Heart left ventricle (tissue), 16 donors: ENCODE measurements around the gene INPP4B. TPM values are rescaled to one million over a fixed set of nuclear protein-coding genes. Genes with fewer than 3 reads are reported as not detected.

Experiments used
- ATAC-seq, 4 donors: fragments of 200-7000 bp; cut with Tn5 transposase; one replicate each; pipeline ENCODE4 v1.9.1; 2020 to 2022; ENCODE audit warnings: moderate library complexity in 4 of 4, mild to moderate bottlenecking in 3 of 4, moderate number of reproducible peaks in 1 of 4
- DNase-seq, 5 donors: peaks; one replicate each; pipeline ENCODE4 v3.0.0-alpha.2; 2020
- H3K27ac ChIP-seq, 12 donors: fragments of 200-600 bp; sonication (generic) in 4 of 12; one replicate each; pipeline versions ENCODE4 v1.5.0 to v1.8.0; 2016 to 2022; ENCODE audit warnings: mild to moderate bottlenecking in 2 of 12
- H3K27me3 ChIP-seq, 9 donors: fragments of 200-600 bp; sonication (generic) in 2 of 9; one replicate each; pipeline versions ENCODE4 v1.5.1 to v1.8.0; 2016 to 2022; ENCODE audit warnings: mild to moderate bottlenecking in 3 of 9
- H3K36me3 ChIP-seq, 9 donors: fragments of 200-600 bp; sonication (generic) in 2 of 9; one replicate each; pipeline versions ENCODE4 v1.5.0 to v1.8.0; 2018 to 2022; ENCODE audit warnings: mild to moderate bottlenecking in 2 of 9
- H3K4me1 ChIP-seq, 12 donors: fragments of 200-600 bp; sonication (generic) in 4 of 12; one replicate each; pipeline versions ENCODE4 v1.5.0 to v1.8.0; 2016 to 2022; ENCODE audit warnings: mild to moderate bottlenecking in 3 of 12
- H3K4me3 ChIP-seq, 12 donors: fragments of 200-600 bp; sonication (generic) in 4 of 12; one replicate each; pipeline versions ENCODE4 v1.5.0 to v1.8.0; 2017 to 2022; ENCODE audit warnings: mild to moderate bottlenecking in 9 of 12, moderate library complexity in 4 of 12
- H3K9me3 ChIP-seq, 12 donors: fragments of 200-600 bp; sonication (generic) in 4 of 12; one replicate each; pipeline versions ENCODE4 v1.5.0 to v1.8.0; 2016 to 2022; ENCODE audit warnings: mild to moderate bottlenecking in 1 of 12
- POLR2A ChIP-seq, 2 donors: fragments of 450-650 bp; IDR thresholded peaks; one replicate each; pipeline ENCODE4 v1.6.1; 2017; ENCODE audit warnings: antibody characterized with exemption in 2 of 2, mild to moderate bottlenecking in 2 of 2, moderate library complexity in 2 of 2
- WGBS, 4 donors: extraction: QIAGEN DNeasy Blood & Tissue Kit in 2 of 4; methylation state at CpG; one replicate each; pipeline versions ENCODE4 v1.1.5 to v1.1.7; 2013 to 2018; 5-methylcytosine and 5-hydroxymethylcytosine counted together
- intact Hi-C, 10 donors: fragments of 100-400 bp; cut with DNase I; formaldehyde crosslinking; loops; one replicate each; pipeline versions ENCODE4 v1.11.1 to v1.14.2; 2022
- polyA plus RNA-seq, 2 donors: library from polyadenylated mRNA; stranded (reverse); fragments of 200-250 nt; gene quantifications; one replicate each; pipeline ENCODE4 v1.2.3, GENCODE V29; 2013
- total RNA-seq, 9 donors: library from RNA; depleted of rRNA in 2 of 9; stranded (reverse); fragments of >200 nt in 2 of 9; fragmentation: NEBNext Ultra II Directional in 3 of 9; extraction: Animal tissue kit (Norgen Biotek cat#: 25700) in 3 of 9; gene quantifications; one replicate each; pipeline versions ENCODE4 v1.1.0 to v1.2.4, GENCODE V29; 2016 to 2023
- TF ChIP-seq, protein P1 (sequence below), 12 donors: fragments of 200-600 bp; sonication (generic) in 4 of 12; IDR thresholded peaks; one replicate each; pipeline versions ENCODE4 v1.5.0 to v1.8.0; 2018 to 2022; ENCODE audit warnings: antibody characterized with exemption in 12 of 12, mild to moderate bottlenecking in 5 of 12
- donor health status: ischemic (EF 13 %, LVEDD 7.1; RV severe dilation, severe dysfunction).
- donor health status: healthy with polysubstance abuse.
- donor health status: DM: no; HTN: yes; CAD: no.
- donor health status: DM: no; HTN: no; CAD: no.
- donor health status: ischemic (EF 25% LVEDD 6.9; RV normal size, moderate dysfunction).
- donor health status: ischemic (EF 25% LVEDD 5.7; RV mildly dilated, moderate dysfunction).
- donor health status: healthy.
- donor health status: DM: yes; HTN: yes; CAD: no.
- donor health status: ischemic (EF 35%, LVEDD 5.7; RV mildly dilated, moderate dysfunction).
- donor health status: nonischemic (EF 11% LVEDD 7.7; RV severe dilation, severe dysfunction).
- donor health status: DM: yes; HTN: yes; CAD: no.
- donor health status: PGD.
- donor health status: ischemic (EF 29% LVEDD 5.4; RV normal size, mild dysfunction).
- donor health status: nonischemic (EF 23%, LVEDD 6.1; RV moderate dilation, normal function).

INPP4B gene
- total and polyA plus RNA-seq, 11 donors = 5.5 to 128 (median 39.1) TPM

DNA sequence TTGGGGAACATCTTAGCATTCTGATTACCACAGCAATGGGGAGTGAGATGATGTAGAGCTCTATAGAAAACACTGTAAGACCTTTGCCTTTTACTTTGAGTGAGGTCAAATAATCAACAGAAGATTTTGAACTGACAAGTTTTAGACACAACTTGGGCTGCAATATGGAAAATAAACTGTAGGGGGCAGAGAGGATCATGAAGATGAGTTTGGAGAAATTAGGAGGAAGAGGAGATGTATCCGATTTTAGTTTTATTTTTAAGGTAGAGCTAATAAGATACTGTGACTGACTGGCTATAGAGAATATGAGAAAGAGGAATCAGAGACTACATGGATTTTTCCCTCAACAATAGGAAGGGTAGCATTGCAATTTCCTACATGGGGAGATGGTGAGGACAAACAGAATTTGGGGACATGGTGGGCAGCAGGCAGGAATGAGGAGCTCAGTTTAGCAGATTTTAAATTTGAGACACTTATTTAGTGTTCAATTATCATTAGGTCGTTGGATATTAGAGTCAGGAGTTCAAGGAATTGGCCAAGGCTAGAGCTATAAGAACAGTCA lies 563.1 kb downstream of the INPP4B start:
- no peaks in the 10 kb centered on the region for H3K9me3 ChIP-seq

DNA sequence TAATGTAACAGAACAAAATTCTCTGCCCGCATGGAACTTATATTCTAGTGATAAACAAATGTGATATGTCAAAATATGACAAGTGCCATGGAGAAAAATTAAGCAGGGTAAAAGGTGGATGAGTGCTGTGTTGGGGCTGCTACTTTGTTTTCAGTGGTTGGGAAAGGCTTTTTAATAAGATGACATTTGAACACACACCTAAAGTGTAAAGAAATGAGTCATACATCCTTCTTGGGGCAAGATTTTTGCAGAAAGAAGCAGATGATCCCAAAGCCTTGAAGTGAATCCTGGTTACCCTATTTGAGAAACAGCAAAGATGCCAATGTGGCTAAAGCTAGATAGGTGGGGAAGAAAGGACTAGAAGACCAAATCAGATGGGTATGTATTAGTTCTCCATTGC lies 564.1 kb downstream of the INPP4B start:
- Histone ChIP-seq H3K27me3 (no peaks in the 10 kb centered on the region), H3K4me1 (peaks cover 0 to 5% (median 0%) of the 10 kb centered on the region in 12 donors), H3K4me3 (no peak overlapping the region), H3K27ac (no peak overlapping the region), H3K36me3 (no peaks in the 10 kb centered on the region), H3K9me3 (no peaks in the 10 kb centered on the region)
- intact Hi-C loops = loop anchor here in 4 of 10 donors (5.0 to 10.0 kb wide), 4 partner anchors 97 to 563 kb away; partner anchors contain the start of gene INPP4B (in 1 of the 4)
- TF ChIP-seq, protein P1, sequence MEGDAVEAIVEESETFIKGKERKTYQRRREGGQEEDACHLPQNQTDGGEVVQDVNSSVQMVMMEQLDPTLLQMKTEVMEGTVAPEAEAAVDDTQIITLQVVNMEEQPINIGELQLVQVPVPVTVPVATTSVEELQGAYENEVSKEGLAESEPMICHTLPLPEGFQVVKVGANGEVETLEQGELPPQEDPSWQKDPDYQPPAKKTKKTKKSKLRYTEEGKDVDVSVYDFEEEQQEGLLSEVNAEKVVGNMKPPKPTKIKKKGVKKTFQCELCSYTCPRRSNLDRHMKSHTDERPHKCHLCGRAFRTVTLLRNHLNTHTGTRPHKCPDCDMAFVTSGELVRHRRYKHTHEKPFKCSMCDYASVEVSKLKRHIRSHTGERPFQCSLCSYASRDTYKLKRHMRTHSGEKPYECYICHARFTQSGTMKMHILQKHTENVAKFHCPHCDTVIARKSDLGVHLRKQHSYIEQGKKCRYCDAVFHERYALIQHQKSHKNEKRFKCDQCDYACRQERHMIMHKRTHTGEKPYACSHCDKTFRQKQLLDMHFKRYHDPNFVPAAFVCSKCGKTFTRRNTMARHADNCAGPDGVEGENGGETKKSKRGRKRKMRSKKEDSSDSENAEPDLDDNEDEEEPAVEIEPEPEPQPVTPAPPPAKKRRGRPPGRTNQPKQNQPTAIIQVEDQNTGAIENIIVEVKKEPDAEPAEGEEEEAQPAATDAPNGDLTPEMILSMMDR (IDR thresholded peaks at IDR 0.05) = no peak
- TF ChIP-seq POLR2A (IDR thresholded peaks at IDR 0.05) = no peak
- ATAC-seq (no peak), DNase-seq (no peak)
- 86 to 89% (median 87%) methylated on average over 1 of the region's 1 CpG for WGBS, 4 donors

More for the DNA sequence above, 563.1 kb downstream of the INPP4B start:
- Histone ChIP-seq H3K4me1 (peaks cover 0 to 5% (median 0%) of the 10 kb centered on the region in 12 donors), H3K4me3 (no peak overlapping the region), H3K27ac (no peak overlapping the region), H3K27me3 (no peaks in the 10 kb centered on the region), H3K36me3 (no peaks in the 10 kb centered on the region)
- DNase-seq = no peak
- no peak for ATAC-seq
- TF ChIP-seq, protein P1 (IDR thresholded peaks at IDR 0.05) = peak; percentile 39 to 60 (median 48)
- TF ChIP-seq POLR2A (IDR thresholded peaks at IDR 0.05) = no peak
- intact Hi-C loops = loop anchor here in 4 of 10 donors (5.0 to 10.0 kb wide), 4 partner anchors 98 to 562 kb away; partner anchors contain the start of gene INPP4B (in 1 of the 4)
- 15 to 37% (median 20%) methylated on average over 2 of the region's 2 CpGs for WGBS, 4 donors

DNA sequence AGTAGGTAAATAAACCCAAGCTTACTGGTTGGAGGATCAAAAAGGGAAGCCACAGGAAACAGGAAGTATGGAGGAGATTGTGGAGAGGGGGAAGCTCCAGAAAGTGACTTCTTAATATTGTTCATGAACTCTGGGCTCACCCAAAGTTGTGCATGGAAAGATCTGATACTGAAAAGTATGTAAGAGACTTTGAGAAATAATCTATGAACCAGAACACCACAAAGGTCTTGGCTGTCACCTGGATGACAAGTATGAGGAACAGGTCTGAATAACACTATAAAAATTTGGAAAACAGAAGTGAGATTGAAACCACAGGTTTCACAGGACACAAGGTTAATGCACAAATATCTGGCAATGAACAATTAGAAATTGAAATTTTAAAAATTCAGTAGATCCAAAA lies 567.4 kb downstream of the INPP4B start:
- Histone ChIP-seq H3K9me3 (peaks cover 0 to 8% (median 0%) of the 10 kb centered on the region in 12 donors), H3K4me3 (no peak overlapping the region), H3K4me1 (peaks cover 0 to 5% (median 0%) of the 10 kb centered on the region in 12 donors), H3K27ac (no peak overlapping the region), H3K36me3 (no peaks in the 10 kb centered on the region), H3K27me3 (no peaks in the 10 kb centered on the region)
- ATAC-seq = no peak
- no peak for DNase-seq
- TF ChIP-seq POLR2A (IDR thresholded peaks at IDR 0.05) = no peak
- TF ChIP-seq, protein P1 (IDR thresholded peaks at IDR 0.05) = no peak
- intact Hi-C loops = no loop called here

DNA sequence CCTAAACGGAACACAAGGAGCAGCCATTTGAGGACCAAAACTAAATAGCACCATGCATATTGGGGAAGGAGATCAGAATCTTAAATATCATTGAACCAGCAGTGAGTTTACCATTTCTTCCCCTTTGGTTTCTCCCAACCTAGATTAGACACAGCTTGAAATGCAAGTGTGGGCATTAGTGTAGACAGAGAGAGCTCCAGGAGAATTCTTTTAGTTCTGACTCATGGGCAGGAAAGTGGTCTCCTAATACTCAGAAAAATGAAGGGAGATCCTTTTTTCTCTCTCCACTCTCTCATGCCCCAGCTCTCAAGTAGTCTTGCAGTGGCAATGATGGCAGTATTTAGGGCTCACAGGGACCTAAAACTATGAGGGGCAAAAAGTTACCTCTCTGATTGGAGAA lies 567.9 kb downstream of the INPP4B start:
- Histone ChIP-seq H3K27me3 (no peaks in the 10 kb centered on the region), H3K9me3 (peaks cover 0 to 10% (median 0%) of the 10 kb centered on the region in 12 donors), H3K4me3 (no peak overlapping the region), H3K4me1 (peaks cover 0 to 4% (median 0%) of the 10 kb centered on the region in 12 donors), H3K27ac (no peak overlapping the region), H3K36me3 (no peaks in the 10 kb centered on the region)
- intact Hi-C loops = no loop called here
- TF ChIP-seq, protein P1 (IDR thresholded peaks at IDR 0.05) = no peak
- TF ChIP-seq POLR2A (IDR thresholded peaks at IDR 0.05) = no peak
- DNase-seq (no peak), ATAC-seq (no peak)
- 96 to 100% (median 98%) methylated on average over 1 of the region's 1 CpG for WGBS, 4 donors
